Glomerular endothelial cell (primary cell): ENCODE results near the gene RGPD8. TPM values are rescaled to one million over a fixed set of nuclear protein-coding genes. Genes with fewer than 3 reads are reported as not detected.

Experiments used
- DNase-seq: peaks from one replicate; pipeline ENCODE4 v3.0.0-alpha.2; 2011; ENCODE audit warnings: low read depth, low spot score; ENCODE audit errors: extremely low read depth
- total RNA-seq: library from RNA; depleted of rRNA; stranded (reverse); fragments of >200 nt; gene quantifications from 2 replicates; pipeline ENCODE4 v1.2.3, GENCODE V29; 2015

The RGPD8 gene
- total RNA-seq, 1 donor from 2014 or later: 7.3 TPM

GRCh38 chr2:112339986-112340385 is 93.5 kb downstream of the RGPD8 start:
- no peak for DNase-seq

DNA sequence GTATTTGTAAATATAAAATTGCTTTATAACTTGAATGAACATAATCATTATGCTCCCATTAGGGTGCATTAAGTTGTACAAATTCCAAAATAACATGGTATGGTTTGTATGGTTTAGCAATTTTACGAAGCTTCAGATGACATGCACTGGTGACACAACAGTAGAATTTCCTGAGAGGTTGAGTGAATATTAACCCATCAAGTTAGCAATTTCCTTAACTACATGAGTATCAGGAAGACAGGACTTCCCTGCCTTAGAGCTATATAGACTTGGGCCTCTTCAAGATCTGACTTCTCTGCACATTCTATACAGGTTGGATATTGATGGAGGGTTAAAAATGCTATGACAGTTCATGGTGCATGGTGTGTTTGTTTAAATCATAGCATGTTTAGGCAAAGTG is 97.8 kb downstream of the RGPD8 start:
- DNase-seq: no peak

- DNase-seq: no peak
These were observed 101.2 kb downstream of the RGPD8 start for GRCh38 chr2:112332123-112332696.

DNA sequence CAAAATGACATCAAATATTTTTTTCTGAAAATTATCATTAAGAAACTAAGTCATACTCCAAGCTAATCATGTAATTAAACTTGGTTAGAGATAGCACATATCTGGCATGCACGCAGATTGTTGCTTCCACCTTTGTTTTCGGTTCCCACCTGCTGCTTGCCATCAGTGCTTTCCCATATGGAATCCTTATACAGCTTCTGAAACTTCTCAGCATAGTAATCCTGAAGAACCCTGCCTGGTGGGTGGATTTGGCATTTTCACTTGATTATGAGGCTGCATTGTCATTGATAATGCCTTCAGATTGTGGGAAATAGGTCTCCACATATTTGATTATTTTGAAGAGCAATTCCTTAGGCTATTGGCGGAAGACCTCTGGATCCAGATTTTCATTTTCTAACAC is 110.5 kb downstream of the RGPD8 start:
- DNase-seq: no peak

DNA sequence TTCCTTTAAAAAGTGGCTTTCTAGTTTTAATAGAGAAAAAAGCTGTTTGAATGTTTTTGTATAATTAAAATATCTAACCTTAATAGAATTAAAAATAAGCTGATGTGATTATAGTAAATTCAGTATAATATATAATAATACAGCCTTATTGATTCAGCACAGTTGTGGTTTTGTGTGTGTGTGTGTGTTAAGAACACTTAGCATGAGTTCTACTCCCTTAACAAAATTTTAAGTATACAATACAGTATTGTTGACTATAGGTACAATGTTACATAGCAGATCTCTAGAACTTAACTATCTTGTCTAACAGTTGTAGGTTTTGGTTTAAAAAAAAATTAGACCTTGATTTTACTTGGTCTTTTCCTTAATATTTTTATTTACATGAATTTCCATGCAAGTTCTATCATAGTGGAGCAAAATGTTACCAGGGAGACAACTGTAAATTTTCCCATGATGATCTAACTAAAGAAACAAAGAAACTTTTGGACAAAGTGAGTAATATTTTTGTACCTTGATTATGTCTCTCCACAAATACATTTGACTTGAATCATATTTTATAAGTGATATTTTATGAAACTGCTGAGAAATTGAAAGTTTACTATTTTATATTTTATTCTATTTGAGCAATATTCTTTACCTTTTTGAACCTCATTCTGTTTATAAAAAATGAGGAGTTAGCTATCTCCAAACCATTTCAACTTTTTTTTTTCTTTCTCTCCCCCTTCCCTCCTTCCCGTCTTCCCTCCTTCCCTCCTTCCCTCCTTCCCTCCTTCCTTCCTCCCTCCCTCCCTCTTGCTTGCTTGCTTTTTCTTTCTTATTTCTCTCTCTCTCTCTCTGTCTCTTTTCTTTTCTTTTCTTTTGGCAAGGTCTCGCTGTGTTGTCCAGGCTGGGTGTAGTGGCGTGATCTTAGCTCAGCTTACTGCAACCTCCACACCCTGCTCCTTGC is 111.8 kb downstream of the RGPD8 start:
- no peak for DNase-seq

Other genes starting within 250 kb of the RGPD8 start
- 4.3 and 10.9 TPM in 2 replicates for gene ZC3H8, start 178.6 kb downstream of the RGPD8 start, total RNA-seq
- gene ZC3H6, start 158.0 kb downstream of the RGPD8 start, total RNA-seq: 2.5 and 3.2 TPM in 2 replicates
- 40.4 and 44.1 TPM in 2 replicates for gene TTL, start 48.5 kb upstream of the RGPD8 start, total RNA-seq
- gene POLR1B, start 108.8 kb upstream of the RGPD8 start, total RNA-seq: 11.7 and 12.4 TPM in 2 replicates
- gene CHCHD5, start 151.0 kb upstream of the RGPD8 start, total RNA-seq: 11.0 and 22.7 TPM in 2 replicates
- gene SLC20A1, start 212.3 kb upstream of the RGPD8 start, total RNA-seq: 90.7 and 103 TPM in 2 replicates